SU-DHL-6 (cell line): ENCODE measurements around the gene CCL1.

Source experiments
- H2AFZ ChIP-seq: fragments of 200-600 bp; sonication (generic); 2 replicates; pipeline ENCODE4 v1.6.1; 2014; ENCODE audit warnings: low read depth, mild to moderate bottlenecking, moderate library complexity, mixed read lengths, antibody characterized with exemption, low read length; ENCODE audit not compliant: severe bottlenecking
- H3F3A ChIP-seq: fragments of 200-600 bp; shearing (Covaris generic); 2 replicates; pipeline ENCODE4 v1.6.0; 2016; ENCODE audit warnings: antibody characterized with exemption, mild to moderate bottlenecking; ENCODE audit not compliant: insufficient read depth
- H3K27ac ChIP-seq: fragments of 200-600 bp; sonication (generic); 2 replicates; pipeline ENCODE4 v1.5.1; 2016; ENCODE audit warnings: low read depth, mild to moderate bottlenecking, low read length, moderate library complexity, mixed read lengths
- H3K27me3 ChIP-seq: fragments of 200-600 bp; sonication (generic), shearing (Covaris generic); 2 replicates; pipeline ENCODE4 v1.6.0; 2014; ENCODE audit warnings: mild to moderate bottlenecking, low read length
- H3K36me3 ChIP-seq: fragments of 200-600 bp; sonication (generic); 2 replicates; pipeline ENCODE4 v1.6.1; 2014; ENCODE audit warnings: mild to moderate bottlenecking, low read length, mixed read lengths
- H3K4me2 ChIP-seq: fragments of 300-600, 200-600 bp; shearing (Covaris generic), sonication (generic); 2 replicates; pipeline ENCODE4 v1.6.0; 2014; ENCODE audit warnings: low read length, low read depth, mild to moderate bottlenecking; ENCODE audit not compliant: poor library complexity, severe bottlenecking
- H3K4me3 ChIP-seq: fragments of 200-600 bp; sonication (generic); 2 replicates; pipeline ENCODE4 v1.5.1; 2014; ENCODE audit warnings: antibody characterized with exemption, low read length, mild to moderate bottlenecking, mixed read lengths; ENCODE audit not compliant: insufficient read depth, poor library complexity, severe bottlenecking
- H3K79me2 ChIP-seq: fragments of 200-600 bp; sonication (generic); 2 replicates; pipeline ENCODE4 v1.6.1; 2014; ENCODE audit warnings: mild to moderate bottlenecking, low read length, moderate library complexity; ENCODE audit not compliant: insufficient read depth
- H3K9ac ChIP-seq: fragments of 200-600 bp; sonication (generic); 2 replicates; pipeline ENCODE4 v1.7.0; 2014; ENCODE audit warnings: mild to moderate bottlenecking, low read length
- H3K9me2 ChIP-seq: fragments of 200-600 bp; sonication (generic); replicated peaks from 2 replicates; pipeline ENCODE4 v1.6.1; 2014; ENCODE audit warnings: low read length; ENCODE audit not compliant: insufficient read depth
- H3K9me3 ChIP-seq: fragments of 200-600 bp; sonication (generic); 2 replicates; pipeline ENCODE4 v1.6.1; 2014; ENCODE audit warnings: low read length, mixed read lengths; ENCODE audit not compliant: insufficient read depth
- H4K20me1 ChIP-seq: fragments of 200-600 bp; sonication (generic); 2 replicates; pipeline ENCODE4 v1.6.1; 2014; ENCODE audit warnings: low read depth, mild to moderate bottlenecking, antibody characterized with exemption, low read length, moderate library complexity, mixed read lengths
- CTCF ChIP-seq: fragments of 200-600 bp; sonication (generic); IDR thresholded peaks from one replicate; pipeline ENCODE4 v1.5.1; 2017; ENCODE audit warnings: antibody characterized with exemption, mild to moderate bottlenecking, low read length, moderate library complexity; ENCODE audit not compliant: insufficient read depth, poor library complexity, severe bottlenecking
- EZH2phosphoT487 ChIP-seq: fragments of 200-600 bp; sonication (generic), shearing (Covaris generic); conservative IDR thresholded peaks from 2 replicates; pipeline ENCODE4 v1.6.1; 2018; ENCODE audit warnings: mild to moderate bottlenecking, antibody characterized with exemption, low read length, moderate library complexity, mixed read lengths

Gene CCL1

GRCh38 chr17:34409352-34409751 lies 46.3 kb upstream of the CCL1 start:
- Histone ChIP-seq H3K9me3 (no peaks in the 10 kb centered on the region), H3K9ac (no peak overlapping the region), H3K36me3 (no peaks in the 10 kb centered on the region), H3K27ac (no peak overlapping the region), H3F3A (no peaks in the 10 kb centered on the region), H3K4me2 (no peak overlapping the region), H2AFZ (no peak overlapping the region), H3K4me3 (no peak overlapping the region), H3K79me2 (no peaks in the 10 kb centered on the region), H3K27me3 (no peaks in the 10 kb centered on the region), H4K20me1 (no peaks in the 10 kb centered on the region), H3K9me2 (no peaks in the 10 kb centered on the region)
- TF ChIP-seq EZH2phosphoT487 (no peak), CTCF (no peak)

- Histone ChIP-seq H3K79me2 (no peaks in the 10 kb centered on the region), H3K36me3 (no peaks in the 10 kb centered on the region), H3K4me3 (no peak overlapping the region), H3K4me2 (no peak overlapping the region), H3K9ac (no peak overlapping the region), H2AFZ (no peak overlapping the region), H3K9me2 (no peaks in the 10 kb centered on the region), H4K20me1 (no peaks in the 10 kb centered on the region), H3K27ac (no peak overlapping the region), H3K27me3 (no peaks in the 10 kb centered on the region), H3K9me3 (no peaks in the 10 kb centered on the region), H3F3A (no peaks in the 10 kb centered on the region)
- TF ChIP-seq CTCF (no peak), EZH2phosphoT487 (no peak)
Measured at GRCh38 chr17:34408439-34408838, 45.4 kb upstream of the CCL1 start.

- H3K79me2 ChIP-seq, result no peaks in the 10 kb centered on the region
- H3K36me3 ChIP-seq, result no peaks in the 10 kb centered on the region
- H3K4me3 ChIP-seq, result no peak overlapping the region
- TF ChIP-seq CTCF, result no peak
- no peak for TF ChIP-seq EZH2phosphoT487
- no peaks in the 10 kb centered on the region for H4K20me1 ChIP-seq
- no peak overlapping the region for H2AFZ ChIP-seq
- H3F3A ChIP-seq, result no peaks in the 10 kb centered on the region
- no peak overlapping the region for H3K9ac ChIP-seq
- H3K4me2 ChIP-seq, result no peak overlapping the region
- no peaks in the 10 kb centered on the region for H3K9me2 ChIP-seq
- no peak overlapping the region for H3K27ac ChIP-seq
- no peaks in the 10 kb centered on the region for H3K27me3 ChIP-seq
- no peaks in the 10 kb centered on the region for H3K9me3 ChIP-seq
Measured at GRCh38 chr17:34406226-34406625, 43.2 kb upstream of the CCL1 start.

GRCh38 chr17:34403006-34403405 lies 40.0 kb upstream of the CCL1 start:
- H3K9ac ChIP-seq, result no peak overlapping the region

More at GRCh38 chr17:34403006-34403405, 40.0 kb upstream of the CCL1 start:
- Histone ChIP-seq H3F3A (no peaks in the 10 kb centered on the region), H3K27me3 (no peaks in the 10 kb centered on the region), H3K4me2 (no peak overlapping the region), H3K36me3 (no peaks in the 10 kb centered on the region), H3K4me3 (no peak overlapping the region), H4K20me1 (no peaks in the 10 kb centered on the region), H3K9me3 (no peaks in the 10 kb centered on the region), H3K79me2 (no peaks in the 10 kb centered on the region), H3K9me2 (no peaks in the 10 kb centered on the region), H3K27ac (no peak overlapping the region), H2AFZ (no peak overlapping the region)
- TF ChIP-seq EZH2phosphoT487 (no peak), CTCF (no peak)
